PFSK-1 (cell line): Measurements from ENCODE around the gene KRT6B.

Source experiments
- FOXP2 ChIP-seq: optimal IDR thresholded peaks from 2 replicates; pipeline ENCODE3; 2011; ENCODE audit warnings: borderline replicate concordance, control low read depth, inconsistent platforms; ENCODE audit not compliant: insufficient read depth; ENCODE audit errors: extremely low read length, extremely low read depth
- POLR2AphosphoS5 ChIP-seq: IDR thresholded peaks from 2 replicates; pipeline ENCODE4 v1.6.1; 2012; ENCODE audit warnings: low read depth, mild to moderate bottlenecking, control low read depth, low read length, moderate library complexity
- REST ChIP-seq, 2 experiments: IDR thresholded peaks; 2 replicates each; pipeline versions ENCODE4 v1.6.1 to v1.8.0; 2011 to 2012; ENCODE audit warnings: low read depth in 2 of 2, low read length in 2 of 2, control low read depth in 1 of 2, inconsistent platforms in 1 of 2, mild to moderate bottlenecking in 1 of 2, moderate library complexity in 1 of 2; ENCODE audit not compliant: insufficient read depth in 1 of 2
- SIN3A ChIP-seq: IDR thresholded peaks from 2 replicates; pipeline ENCODE4 v1.6.1; 2012; ENCODE audit warnings: mild to moderate bottlenecking, low read length, moderate library complexity, borderline replicate concordance; ENCODE audit not compliant: insufficient read depth
- TAF1 ChIP-seq: IDR thresholded peaks from 2 replicates; pipeline ENCODE4 v1.6.1; 2012; ENCODE audit warnings: low read length, control low read depth, borderline replicate concordance; ENCODE audit not compliant: insufficient read depth

DNA sequence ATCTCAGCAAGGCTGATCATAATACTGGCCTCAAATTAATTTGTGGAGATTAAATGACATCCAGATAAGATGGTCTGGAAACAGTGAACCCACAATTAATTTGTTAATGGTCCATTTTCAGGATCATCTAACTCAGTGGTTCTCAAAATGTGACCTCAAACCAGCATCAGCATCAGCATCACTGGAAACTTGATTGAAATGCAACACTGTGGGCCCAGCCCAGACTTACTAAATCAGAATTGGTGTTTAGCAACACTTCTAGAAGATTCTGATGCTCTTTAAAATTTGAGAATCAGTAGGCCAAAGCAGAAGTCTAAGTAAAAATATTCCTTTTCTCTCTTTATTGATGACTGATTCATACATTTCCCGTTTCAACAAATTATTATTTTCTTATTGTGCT lies 35.2 kb downstream of the KRT6B start:
- TF ChIP-seq TAF1 = no peak
- TF ChIP-seq POLR2AphosphoS5 = no peak
- TF ChIP-seq SIN3A = no peak
- no peak for TF ChIP-seq FOXP2
- no peak for TF ChIP-seq REST (IDR thresholded peaks at IDR 0.05; ENCODE audit: insufficient read depth in 1 of 2, low read depth in 2 of 2, low read length in 2 of 2)
